GM19438 (cell line): ENCODE data around the gene ATP8B1.
"Not testable (repeated sequence)": the region's sequence is repeated elsewhere in the genome, so short reads cannot be mapped to it uniquely, and the experiment has no call there.

Experiments
- ATAC-seq: cut with Tn5 transposase; IDR thresholded peaks from one replicate; pipeline ENCODE4 v1.9.1; 2021; ENCODE audit warnings: low read depth; ENCODE audit not compliant: unreplicated experiment

ATP8B1 gene

GRCh38 chr18:57803103-57803969 is at the start of gene ATP8B1:
ATP8B1 (minus strand) TSS chr18:57803315; CDS start chr18:57731807, 71,508 bp downstream.
- ATAC-seq, result peak; percentile 68

- ATAC-seq, result no peak
These were observed 46.9 kb upstream of the ATP8B1 start for GRCh38 chr18:57850063-57850462.

- not testable (repeated sequence) for ATAC-seq
These were observed 45.3 kb upstream of the ATP8B1 start for GRCh38 chr18:57848374-57848773.

- ATAC-seq, result not testable (repeated sequence)
These were observed 44.3 kb upstream of the ATP8B1 start for GRCh38 chr18:57847431-57847830.

DNA sequence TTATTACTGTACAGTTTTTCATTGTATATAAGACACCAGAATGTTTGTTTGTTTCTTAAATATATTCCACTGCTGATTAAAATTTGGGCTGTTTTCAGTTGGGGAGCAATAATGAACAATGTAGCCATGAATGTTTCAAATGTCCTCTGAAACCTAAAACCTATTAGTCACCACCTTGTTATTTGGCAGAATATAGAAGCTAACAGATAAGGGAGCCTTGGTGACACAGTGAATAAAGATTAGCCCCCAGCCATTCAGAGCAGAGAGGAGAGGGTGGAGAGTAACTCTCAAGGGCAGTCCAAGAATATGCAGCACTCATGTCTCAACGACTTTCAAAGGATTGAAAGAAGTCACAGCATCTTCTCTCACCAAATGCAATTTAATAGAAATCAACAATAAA is 43.1 kb upstream of the ATP8B1 start:
- no peak for ATAC-seq

DNA sequence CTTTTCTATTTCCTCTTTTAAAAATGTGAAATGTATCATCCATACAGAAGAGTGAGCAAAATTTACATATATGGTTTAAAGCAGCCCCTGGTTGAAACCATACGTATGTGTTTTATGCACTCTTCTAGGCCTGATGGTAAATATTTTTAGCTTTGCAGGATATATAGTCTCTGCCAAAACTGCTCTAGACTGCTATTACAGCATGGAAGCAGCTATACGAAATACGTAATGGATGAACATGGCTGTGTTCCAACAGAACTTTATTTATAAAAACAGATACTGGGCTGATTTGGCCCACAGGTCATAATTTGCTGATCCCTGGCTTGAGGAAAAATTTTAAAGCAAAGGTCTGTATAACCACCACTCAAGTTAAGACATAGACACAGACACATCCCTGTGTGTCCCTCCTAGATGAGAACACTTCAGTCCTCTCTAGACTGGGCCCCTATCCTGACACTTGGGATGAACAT is 42.5 kb upstream of the ATP8B1 start:
- ATAC-seq, result no peak

GRCh38 chr18:57844319-57844718 is 41.2 kb upstream of the ATP8B1 start:
- ATAC-seq, result no peak

DNA sequence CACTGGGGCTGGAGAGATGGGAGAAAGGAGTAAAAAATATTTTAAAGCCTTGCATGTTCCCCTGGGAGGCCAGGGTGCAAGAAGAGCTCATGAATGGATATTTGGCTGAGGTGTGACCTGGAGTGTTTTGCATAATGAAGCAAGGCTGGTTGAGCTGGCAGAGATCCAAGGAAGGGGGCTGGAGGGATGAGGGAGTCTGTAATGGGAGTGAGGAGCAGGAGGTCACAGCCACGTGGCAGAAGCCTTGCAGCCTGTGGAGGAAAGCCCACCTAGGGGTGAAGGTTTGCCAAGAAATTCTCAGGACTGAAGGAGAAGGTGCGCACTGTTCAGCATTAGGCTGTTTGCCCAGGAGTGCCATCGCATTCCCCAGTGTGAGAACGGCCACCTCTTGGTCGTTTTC is 40.3 kb upstream of the ATP8B1 start:
- ATAC-seq, result no peak

GRCh38 chr18:57841568-57841967 is 38.5 kb upstream of the ATP8B1 start:
- ATAC-seq, result no peak

- no peak for ATAC-seq
These were observed 36.8 kb upstream of the ATP8B1 start for GRCh38 chr18:57839942-57840381.

DNA sequence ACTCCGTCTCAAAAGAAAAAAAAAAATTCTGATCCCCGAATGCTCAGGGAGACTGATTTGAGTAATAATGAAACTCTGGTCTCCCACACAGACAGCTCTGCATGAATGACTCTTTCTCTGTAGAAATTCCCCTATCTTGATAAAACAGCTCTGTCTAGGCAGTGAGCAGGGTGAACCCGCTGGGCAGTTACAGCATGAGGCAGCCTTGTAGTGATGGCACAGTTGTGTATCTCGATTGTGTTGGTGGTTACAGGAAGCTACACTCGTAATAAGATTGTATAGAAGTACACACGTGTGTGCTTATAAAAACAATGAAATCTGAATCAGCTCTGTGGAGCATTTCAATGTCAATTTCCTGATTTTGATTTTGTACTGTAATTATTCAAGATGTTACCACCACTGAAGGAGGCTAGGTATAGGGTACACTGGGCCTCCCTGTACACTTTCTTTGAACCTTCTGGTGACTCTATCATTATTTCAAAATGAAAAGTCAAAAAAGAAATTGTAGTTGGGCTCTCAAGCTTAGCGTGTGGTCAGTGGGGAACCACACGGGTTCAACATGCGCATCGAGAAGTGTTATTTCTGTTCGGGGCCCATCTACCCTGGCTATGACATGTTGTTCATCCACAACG is 34.9 kb upstream of the ATP8B1 start:
- peak; percentile 77 for ATAC-seq

DNA sequence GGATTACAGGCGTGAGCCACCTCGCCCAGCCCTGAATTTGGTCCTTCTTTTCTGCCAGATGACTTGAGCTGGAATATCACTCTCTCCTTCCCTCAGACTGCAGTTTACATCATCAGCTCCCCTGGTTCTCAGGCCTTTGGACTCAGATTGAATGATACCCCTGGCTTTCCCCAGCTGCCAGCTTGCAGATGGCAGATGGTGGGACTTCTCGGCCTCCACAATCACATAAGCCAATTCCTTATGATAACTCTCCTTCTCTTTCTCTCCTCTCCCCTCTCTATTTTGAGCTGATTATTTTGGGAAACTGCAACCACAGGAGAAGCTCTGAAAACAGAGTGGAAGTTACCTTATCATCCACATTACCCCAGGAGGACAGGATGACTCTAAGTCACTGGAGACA is 33.4 kb upstream of the ATP8B1 start:
- ATAC-seq, result no peak

DNA sequence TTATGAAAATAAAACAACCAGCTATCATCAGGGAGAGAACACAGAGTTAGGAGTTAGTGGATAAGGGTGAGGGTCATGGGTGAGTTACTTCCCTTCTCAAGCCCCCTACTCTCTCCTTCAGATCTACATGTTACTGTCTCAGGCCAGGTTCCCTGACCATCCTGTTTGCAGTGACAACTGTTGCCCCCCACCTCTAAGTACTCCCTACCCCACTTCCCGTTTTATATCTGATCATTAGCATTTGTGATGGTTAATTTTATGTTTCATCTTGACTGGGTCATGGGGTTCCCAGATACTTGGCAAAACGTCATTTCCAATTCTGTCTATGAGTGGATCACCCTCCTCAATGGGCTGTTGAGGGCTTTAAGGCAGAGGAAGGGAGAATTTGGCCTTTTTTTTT is 32.8 kb upstream of the ATP8B1 start:
- ATAC-seq, result no peak

- no peak for ATAC-seq
These were observed 31.5 kb upstream of the ATP8B1 start for GRCh38 chr18:57834616-57835015.

DNA sequence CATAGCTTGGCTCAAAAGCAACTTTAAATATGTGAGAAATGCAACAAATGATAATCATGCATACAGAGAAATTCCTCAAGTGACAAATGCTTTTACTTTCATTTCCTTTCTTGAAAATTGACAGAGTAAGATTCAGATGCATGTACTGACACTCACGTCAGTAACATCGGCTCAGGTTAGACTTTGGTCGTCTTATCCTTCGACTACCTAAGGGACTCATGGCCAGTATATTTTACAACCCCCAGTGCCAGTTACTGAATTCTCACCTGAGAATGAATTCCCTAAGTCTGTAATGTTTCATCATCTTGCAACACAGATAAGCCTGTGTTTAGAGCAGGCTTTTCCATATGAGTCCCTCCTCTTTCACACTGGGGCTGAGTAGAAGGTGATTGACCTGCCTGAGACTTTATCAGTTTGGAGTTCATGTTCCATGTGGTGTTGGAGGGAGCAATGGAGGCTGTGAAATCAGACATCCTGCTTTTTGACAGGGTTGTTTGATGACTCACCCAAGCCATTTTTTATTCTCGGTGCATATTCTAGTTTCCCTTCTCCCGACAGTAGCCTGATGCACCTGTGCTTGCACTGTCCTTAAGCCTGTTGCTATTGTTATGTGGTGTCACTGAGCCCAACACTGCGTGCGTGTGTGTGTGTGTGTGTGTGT is 30.5 kb upstream of the ATP8B1 start:
- peak; percentile 52 for ATAC-seq

- no peak for ATAC-seq
These were observed 29.6 kb upstream of the ATP8B1 start for GRCh38 chr18:57832730-57833129.

- ATAC-seq, result no peak
These were observed 28.7 kb upstream of the ATP8B1 start for GRCh38 chr18:57831597-57832377.

GRCh38 chr18:57827646-57828045 is 24.5 kb upstream of the ATP8B1 start:
- ATAC-seq, result no peak

DNA sequence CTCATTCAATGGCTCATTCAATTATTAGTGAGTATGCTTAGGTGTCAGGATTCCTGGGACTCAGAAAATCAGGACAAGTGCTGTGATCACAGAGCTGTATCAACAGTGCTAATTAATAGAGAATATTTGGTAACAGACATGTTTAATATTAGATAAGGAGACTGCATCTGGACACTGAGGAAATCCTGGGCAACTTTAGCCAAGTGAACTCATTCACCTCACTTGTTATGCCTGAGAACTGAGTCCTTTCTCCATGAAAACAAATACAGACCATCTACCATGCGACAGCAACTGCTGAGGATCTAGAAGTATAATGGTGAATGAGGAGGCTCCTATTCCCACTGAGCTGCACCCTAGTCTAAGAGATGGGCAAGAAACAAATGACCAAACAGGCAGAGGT is 23.1 kb upstream of the ATP8B1 start:
- ATAC-seq, result no peak

GRCh38 chr18:57820583-57820982 is 17.5 kb upstream of the ATP8B1 start:
- not testable (repeated sequence) for ATAC-seq
